Measurements from ENCODE around the gene BMP8A.

DNA sequence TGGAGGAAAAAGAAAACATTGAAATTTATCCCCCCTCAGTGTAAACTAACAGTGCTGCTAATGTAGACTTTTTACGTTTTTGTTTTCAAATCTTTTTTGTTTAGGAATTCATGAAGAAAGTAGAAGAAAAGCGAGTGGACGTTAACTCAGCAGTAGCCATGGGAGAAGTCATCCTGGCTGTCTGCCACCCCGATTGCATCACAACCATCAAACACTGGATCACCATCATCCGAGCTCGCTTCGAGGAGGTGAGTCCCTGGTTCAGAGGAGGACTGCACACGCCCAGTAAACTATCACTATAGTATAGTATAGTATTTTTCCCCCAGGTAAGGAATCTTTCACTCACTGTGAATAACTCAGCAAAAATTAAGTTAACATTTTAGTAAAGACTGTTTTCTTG, 37.8 kb upstream of the BMP8A start:
- TF ChIP-seq EZH2 (IDR thresholded peaks at IDR 0.05; ENCODE audit: low read depth, low read length, severe bottlenecking) (no peak), HDAC6 (IDR thresholded peaks at IDR 0.05; ENCODE audit: low read depth, low read length) (no peak), RAD21 (IDR thresholded peaks at IDR 0.05 in 1 of 2, conservative IDR thresholded peaks at IDR 0.05 in 1 of 2; ENCODE audit: low read depth in 2 of 2, low read length in 2 of 2) (no peak), SRF (IDR thresholded peaks at IDR 0.05; ENCODE audit: low read depth, low read length) (no peak), POLR2A (IDR thresholded peaks at IDR 0.05; ENCODE audit: control extremely low read depth in 1 of 2, low read depth in 2 of 2, low read length in 2 of 2) (no peak), CEBPB (IDR thresholded peaks at IDR 0.05; ENCODE audit: low read depth, low read length) (no peak)
- TF ChIP-seq, protein P1, sequence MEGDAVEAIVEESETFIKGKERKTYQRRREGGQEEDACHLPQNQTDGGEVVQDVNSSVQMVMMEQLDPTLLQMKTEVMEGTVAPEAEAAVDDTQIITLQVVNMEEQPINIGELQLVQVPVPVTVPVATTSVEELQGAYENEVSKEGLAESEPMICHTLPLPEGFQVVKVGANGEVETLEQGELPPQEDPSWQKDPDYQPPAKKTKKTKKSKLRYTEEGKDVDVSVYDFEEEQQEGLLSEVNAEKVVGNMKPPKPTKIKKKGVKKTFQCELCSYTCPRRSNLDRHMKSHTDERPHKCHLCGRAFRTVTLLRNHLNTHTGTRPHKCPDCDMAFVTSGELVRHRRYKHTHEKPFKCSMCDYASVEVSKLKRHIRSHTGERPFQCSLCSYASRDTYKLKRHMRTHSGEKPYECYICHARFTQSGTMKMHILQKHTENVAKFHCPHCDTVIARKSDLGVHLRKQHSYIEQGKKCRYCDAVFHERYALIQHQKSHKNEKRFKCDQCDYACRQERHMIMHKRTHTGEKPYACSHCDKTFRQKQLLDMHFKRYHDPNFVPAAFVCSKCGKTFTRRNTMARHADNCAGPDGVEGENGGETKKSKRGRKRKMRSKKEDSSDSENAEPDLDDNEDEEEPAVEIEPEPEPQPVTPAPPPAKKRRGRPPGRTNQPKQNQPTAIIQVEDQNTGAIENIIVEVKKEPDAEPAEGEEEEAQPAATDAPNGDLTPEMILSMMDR (IDR thresholded peaks at IDR 0.05; ENCODE audit: control extremely low read depth in 1 of 3, insufficient read depth in 1 of 3, low read depth in 1 of 3, low read length in 3 of 3) = no peak

Data from H1 (cell line).